Ecto neural progenitor cell (in vitro differentiated cells): ENCODE data around the gene ATPAF2.
"Not testable (repeated sequence)": the region's sequence is repeated elsewhere in the genome, so short reads cannot be mapped to it uniquely, and the experiment has no call there.

Experiments
- DNase-seq: peaks from one replicate; pipeline ENCODE4 v3.0.0-alpha.2; 2018; ENCODE audit warnings: low spot score

The ATPAF2 gene

GRCh38 chr17:18009609-18010420, 29.2 kb downstream of the ATPAF2 start:
- DNase-seq = no peak

GRCh38 chr17:18008496-18009268, 30.3 kb downstream of the ATPAF2 start:
- DNase-seq = no peak

DNA sequence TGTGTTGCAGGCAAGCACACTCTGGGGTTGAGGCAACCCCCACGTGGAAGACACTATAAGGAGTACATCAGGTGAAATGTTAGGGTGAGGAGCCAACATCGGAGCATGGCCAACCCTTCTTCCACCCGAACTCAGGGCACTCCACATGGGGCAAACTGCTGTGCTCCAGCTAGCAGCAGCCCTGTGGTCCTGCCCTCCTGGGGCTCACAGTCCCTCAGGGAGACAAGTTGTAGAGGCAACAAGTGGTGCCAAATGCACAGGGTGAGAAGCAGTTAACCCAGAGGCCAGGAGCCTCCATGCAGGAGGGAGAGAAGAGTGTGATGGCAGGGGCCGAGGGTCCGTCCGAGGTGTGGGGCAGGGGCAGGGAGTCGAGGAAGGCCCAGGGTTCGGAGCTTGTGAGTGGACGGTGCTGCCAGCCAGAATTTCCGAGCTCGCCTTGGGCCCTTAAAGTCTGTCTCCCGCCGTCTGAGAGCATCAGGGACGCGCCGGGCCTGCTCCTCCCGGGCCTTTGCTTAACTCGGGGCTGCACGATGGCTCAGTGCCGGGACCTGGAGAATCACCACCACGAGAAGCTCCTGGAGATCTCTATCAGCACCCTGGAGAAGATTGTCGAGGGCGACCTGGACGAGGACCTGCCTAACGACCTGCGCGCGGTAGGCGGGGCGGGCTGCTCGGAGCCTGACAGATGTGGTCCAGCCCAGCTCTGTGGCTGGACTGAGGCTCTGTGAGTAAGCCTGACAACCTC, 32.3 kb downstream of the ATPAF2 start:
- peak; percentile 66 for DNase-seq

DNA sequence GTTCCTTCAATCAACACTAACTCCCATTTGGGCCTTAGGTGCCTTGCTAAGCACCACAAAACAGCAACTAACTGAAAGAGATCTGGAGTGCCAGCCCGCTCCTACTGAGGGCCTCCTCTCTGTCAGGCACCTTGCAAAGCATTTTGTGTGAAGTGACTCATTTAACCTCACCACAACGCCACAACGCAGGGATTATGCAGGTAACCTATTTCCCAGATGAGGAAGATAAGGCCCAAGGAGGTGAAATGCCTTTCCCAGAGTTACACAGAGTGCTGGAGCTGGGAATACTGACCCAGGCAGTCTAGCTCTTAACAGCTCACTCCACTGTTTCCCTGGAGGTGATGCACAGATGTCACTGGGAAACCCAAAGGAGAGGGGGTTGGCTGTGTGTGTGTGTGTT, 33.5 kb downstream of the ATPAF2 start:
- DNase-seq = no peak

GRCh38 chr17:18004884-18005305, 34.1 kb downstream of the ATPAF2 start:
- DNase-seq = no peak

- no peak for DNase-seq
Observed at GRCh38 chr17:18004345-18004744, 34.6 kb downstream of the ATPAF2 start.

- no peak for DNase-seq
Observed at GRCh38 chr17:18002171-18002570, 36.8 kb downstream of the ATPAF2 start.

DNA sequence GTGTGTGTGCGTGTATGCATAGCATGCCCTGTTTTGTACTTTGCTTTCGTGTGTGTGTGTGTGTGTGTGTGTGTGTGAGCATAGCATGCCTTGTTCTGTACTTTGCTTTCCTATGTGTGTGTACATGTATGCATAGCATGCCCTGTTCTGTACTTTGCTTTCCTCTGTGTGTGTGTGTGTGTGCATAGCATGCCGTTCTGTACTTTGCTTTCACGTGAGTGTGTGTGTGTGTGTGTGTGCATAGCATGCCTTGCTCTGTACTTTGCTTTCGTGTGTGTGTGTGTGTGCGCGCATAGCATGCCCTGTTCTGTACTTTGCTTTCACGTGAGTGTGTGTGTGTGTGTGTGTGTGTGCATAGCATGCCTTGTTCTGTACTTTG, 38.9 kb downstream of the ATPAF2 start:
- no peak for DNase-seq

DNA sequence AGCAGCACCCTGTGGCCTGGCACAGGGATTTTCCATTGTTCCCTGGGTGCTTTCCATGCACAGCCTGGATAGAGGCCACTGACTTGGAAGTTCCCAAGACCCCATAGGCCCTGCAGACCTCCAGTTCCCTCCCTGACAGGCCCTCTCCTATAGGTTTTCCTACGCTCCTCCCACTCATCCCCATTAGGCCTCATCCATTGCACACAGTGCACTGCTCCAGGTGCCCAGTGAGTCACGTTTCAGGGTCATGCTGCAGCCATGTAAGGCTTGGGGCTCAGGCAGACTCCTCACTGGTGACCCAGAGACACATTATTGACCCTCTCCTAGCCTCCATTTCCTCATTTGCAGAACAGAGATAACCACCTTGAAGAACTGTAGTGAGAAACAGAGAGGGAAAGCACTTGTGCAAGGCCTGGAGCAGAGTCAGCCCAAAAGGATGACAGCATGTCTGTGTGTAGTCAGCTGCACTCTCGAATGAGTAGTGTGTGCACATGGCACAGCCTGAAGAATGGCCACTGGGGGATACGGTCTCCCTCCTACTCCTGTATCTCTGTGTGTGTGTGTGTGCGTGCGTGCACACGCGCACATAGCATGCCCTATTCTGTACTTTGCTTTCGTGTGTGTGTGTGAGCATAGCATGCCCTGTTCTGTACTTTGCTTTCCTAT, 39.5 kb downstream of the ATPAF2 start:
- no peak for DNase-seq

DNA sequence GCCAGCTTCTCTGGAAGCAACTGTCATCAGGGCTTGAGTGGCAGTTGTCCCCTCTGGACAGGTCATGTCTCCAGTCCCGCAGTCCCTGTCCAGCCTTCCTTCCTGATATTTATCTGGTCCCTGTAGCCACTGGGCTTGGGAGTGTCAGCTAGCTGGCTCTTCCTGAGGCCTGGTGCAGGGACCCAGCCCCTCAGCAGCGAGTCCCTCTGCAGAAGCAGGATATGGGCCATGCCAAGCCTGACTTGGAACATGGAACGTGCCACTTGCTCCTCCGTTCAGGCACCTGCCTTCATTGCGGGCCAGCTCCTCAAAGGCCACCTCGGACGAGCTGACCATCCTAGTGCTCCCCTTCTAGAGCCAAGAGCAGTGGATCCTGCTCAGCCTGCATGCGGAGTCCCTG, 40.0 kb downstream of the ATPAF2 start:
- DNase-seq = no peak

DNA sequence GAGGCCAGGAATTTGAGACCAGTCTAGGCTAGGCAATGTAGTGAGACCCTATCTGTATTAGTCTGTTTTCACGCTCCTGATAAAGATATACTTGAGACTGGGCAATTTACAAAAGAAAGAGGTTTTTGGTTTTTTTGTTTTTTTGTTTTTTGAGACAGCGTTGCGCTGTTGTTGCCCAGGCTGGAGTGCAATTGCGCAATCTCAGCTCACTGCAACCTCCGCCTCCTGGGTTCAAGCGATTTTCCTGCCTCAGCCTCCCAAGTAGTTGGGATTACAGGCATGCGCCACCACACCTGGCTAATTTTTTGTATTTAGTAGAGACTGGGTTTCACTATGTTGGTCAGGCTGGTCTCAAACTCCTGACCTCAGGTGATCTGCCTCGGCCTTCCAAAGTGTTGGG, 43.1 kb downstream of the ATPAF2 start:
- DNase-seq = not testable (repeated sequence)

DNA sequence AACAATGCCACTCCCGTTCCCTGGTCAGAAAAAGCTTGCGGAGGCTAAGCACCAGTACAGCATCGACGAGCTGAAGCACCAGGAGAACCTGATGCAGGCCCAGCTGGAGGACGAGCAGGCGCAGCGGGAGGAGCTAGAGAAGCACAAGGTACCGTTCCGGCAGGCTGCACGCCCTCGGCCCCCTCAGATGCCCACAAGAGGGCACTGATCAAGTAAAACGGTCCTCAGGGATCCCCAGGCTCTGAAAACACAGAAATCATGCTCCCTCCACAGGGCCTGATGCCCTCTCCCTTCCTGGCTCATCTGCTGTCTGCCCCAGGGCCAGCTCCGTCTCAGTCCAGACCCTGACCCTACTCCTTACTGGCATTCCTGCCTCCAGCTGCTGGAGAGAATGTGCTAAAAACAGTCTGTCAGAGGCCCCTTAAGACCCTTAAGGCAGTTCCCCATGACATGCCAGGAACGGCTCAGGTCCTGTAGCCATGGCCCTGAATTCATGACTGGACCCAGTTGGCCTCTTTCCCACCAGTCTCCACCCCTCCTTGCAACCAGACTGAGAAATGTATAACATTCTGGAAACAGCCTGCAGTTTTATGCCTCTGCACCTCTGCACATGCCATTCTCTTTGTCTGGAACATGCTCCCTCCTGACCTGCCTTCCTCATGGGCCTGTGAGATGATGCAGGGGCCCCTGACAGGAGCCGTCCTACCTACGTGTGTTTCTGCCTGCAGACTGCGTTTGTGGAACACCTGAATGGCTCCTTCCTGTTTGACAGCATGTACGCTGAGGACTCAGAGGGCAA, 44.5 kb downstream of the ATPAF2 start:
- peak; percentile 80 for DNase-seq

- no peak for DNase-seq
Observed at GRCh38 chr17:17993852-17994251, 45.1 kb downstream of the ATPAF2 start.

DNA sequence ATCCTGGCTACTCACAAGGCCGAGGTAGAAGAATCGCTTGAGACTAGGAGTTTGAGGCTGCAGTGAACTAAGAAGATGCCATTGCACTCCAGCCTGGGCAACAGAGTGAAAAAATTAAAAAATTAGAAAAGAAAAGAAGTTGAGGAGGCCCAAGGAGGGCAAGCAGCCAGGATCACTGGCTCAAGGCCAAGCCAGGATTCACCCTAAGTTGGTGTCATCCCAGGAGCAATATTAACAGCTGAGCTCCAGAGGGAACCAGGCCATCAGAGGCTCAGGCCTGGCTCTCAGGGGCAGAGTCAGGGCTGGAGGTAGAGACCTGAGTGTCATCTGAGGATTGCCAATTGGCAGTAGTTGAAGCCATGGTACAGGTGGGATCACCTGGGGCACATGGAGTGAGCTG, 45.6 kb downstream of the ATPAF2 start:
- DNase-seq = no peak

DNA sequence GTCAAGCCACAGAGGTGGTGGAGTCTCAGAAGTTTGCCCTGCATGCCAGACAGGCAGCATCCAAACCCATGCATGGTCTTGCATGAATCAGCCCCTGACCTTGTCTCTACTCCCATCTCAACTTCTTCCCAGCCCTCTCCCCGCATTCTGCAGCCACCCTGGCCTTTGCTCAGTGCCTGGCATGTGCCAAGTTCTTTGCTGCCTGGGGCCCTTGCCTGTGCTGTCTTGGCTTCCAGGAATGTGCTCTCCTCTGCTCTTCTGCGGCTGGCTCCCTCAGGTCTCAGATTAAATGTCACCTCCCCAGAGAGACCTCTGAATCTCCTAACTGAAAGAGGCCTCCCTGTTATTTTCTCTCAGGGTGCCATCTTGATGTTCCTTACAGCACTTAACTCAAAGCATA, 48.7 kb downstream of the ATPAF2 start:
- DNase-seq = no peak

- DNase-seq = no peak
Observed at GRCh38 chr17:17989618-17990017, 49.4 kb downstream of the ATPAF2 start.

- no peak for DNase-seq
Observed at GRCh38 chr17:17989081-17989480, 49.9 kb downstream of the ATPAF2 start.

- no peak for DNase-seq
Observed at GRCh38 chr17:17988427-17988945, 50.5 kb downstream of the ATPAF2 start.

- DNase-seq = no peak
Observed at GRCh38 chr17:17987901-17988300, 51.1 kb downstream of the ATPAF2 start.

- no peak for DNase-seq
Observed at GRCh38 chr17:17987187-17987896, 51.6 kb downstream of the ATPAF2 start.
